Activated T-cell treated with anti-CD3 and anti-CD28 coated beads, Interleukin-2, amount 50 U/mL, for 48 hours (primary cell): ENCODE results near the gene ERH.
"Not testable (repeated sequence)": the region's sequence is repeated elsewhere in the genome, so short reads cannot be mapped to it uniquely, and the experiment has no call there.

Experiments used
- DNase-seq, 2 experiments: peaks; one replicate each; pipeline ENCODE4 v3.0.0-alpha.2; 2020

Gene ERH

DNA sequence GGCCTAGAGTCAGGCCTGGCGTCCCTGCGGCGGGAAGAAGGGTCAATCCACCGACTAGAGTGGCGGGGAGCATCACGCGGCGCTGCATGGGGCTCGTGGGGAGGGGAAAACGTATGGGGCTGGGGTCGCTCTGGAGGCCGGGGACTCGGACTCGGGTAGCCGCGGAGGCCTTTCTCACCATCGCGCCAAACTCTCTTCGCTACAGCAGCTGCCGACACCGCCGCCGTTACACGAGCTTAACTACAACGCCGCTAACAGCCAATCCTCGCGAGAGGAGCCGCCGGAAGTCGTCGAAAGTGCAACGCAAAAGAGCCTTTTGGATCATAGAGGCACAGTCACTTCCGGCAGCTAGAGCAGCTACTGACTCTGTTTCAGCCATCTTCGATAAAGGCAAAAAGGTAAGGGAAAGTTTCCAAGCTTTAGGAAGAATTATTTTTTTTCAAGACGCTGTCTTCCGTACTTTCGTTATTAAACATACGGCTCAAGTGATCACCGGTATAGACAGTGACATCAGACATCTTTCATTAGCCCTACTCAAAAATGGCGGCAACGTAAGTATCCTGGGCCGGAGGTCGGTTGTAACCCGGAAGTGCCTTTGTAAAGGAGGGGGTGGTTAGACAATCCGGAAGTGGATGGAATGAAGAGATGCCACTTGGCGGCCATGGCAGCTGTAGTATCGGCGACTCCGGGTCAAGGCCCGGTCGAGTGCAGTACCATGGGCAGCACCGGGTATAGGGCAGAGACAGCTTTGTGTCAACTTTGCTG is at the start of gene ERH, which contains the start of gene SLC39A9:
Gene ERH, minus strand, starts transcription at position 247 of the 765 bp plus-strand sequence. Its CDS starts 66 bp downstream, at position 181.
Gene SLC39A9, plus strand, starts transcription at position 640 of the 765 bp plus-strand sequence. CDS start 678 bp downstream, outside the sequence.
- DNase-seq = peak; percentile 92 to 93

DNA sequence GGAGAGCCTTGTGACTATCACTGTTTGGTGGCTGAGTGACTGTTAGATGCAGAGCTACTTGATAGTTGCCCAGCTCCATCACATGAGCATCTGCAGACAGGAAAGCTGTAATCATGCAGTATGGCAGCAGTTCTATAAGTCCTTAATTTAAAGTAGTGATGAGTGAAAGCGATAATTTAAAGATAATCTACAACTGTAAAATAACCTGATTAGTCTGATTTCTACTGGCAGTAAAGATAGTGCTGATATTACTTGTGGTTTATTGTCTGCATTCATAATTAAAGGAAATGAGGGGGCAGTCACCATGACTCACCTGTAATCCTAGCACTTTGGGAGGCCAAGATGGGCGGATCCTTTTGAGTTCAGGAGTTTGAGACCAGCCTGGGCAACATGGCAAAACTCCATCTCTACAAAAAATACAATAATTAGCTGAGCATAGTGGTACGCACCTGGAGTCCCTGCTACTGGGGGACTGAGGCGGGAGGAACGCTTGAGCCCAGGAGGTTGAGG is 45.3 kb upstream of the ERH start:
- no peak for DNase-seq

DNA sequence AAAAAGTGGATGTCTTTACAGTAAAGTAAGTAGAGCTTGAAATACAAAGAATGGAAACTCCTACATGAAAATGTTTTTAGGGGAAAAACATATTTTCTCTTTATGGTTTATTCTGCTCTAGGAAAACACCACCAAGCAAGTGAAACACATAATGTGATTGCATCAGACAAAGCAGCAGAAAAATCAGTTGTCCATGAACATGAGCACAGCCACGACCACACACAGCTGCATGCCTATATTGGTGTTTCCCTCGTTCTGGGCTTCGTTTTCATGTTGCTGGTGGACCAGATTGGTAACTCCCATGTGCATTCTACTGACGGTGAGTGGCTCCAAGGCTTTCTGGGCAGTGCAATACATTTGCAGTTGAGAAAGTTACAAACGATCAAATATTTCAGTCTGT is 43.8 kb upstream of the ERH start:
- DNase-seq = no peak

GRCh38 chr14:69439521-69440270 is 41.6 kb upstream of the ERH start:
- DNase-seq = no peak

DNA sequence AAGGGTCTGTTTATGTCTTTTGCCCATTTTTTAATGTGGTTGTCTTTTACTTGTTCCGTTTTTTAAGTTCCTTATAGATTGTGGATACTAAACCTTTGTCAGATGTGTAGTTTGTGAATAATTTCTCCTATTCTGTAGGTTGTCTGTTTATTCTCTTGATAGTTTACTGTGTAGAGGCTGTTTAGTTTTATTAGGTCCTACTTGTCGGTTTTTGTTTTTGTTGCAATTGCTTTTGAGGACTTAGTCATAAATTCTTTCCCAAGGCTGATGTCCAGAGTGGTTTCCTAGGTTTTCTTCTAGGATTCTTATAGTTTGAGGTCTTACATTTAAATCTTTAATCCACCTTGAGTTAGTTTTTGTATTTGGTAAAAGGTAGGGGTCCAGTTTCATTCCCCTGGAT is 34.3 kb upstream of the ERH start:
- DNase-seq = no peak

DNA sequence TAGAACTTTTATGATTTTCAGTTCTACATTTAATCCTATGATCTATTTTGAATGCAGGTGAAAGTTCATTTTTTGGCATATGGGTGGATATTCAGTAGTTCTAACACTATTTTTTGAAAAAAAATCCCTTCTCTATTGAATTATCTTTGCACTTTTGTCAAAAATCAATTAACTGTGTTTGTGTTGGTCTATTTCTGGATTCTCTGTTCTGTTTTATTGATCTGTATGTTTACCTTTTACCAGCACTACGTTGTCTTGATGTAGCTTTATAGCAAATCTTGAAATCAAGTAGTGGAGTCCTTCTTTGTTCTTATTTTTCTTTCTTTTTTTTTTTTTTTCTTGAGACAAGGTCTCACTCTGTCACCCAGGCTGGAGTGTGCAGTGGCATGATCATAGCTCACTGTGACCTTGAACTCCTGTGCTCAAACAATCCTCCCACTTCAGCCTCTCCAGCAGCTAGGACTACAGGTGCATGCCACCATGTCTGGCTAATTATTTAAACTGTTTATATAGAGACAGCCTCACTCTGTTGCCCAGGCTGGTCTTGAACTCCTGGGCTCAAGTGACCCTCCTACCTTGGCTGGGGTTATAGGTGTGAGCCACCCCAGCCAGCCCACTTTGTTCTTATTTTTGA is 32.3 kb upstream of the ERH start:
- no peak for DNase-seq

GRCh38 chr14:69429643-69430042 is 31.5 kb upstream of the ERH start:
- no peak for DNase-seq

DNA sequence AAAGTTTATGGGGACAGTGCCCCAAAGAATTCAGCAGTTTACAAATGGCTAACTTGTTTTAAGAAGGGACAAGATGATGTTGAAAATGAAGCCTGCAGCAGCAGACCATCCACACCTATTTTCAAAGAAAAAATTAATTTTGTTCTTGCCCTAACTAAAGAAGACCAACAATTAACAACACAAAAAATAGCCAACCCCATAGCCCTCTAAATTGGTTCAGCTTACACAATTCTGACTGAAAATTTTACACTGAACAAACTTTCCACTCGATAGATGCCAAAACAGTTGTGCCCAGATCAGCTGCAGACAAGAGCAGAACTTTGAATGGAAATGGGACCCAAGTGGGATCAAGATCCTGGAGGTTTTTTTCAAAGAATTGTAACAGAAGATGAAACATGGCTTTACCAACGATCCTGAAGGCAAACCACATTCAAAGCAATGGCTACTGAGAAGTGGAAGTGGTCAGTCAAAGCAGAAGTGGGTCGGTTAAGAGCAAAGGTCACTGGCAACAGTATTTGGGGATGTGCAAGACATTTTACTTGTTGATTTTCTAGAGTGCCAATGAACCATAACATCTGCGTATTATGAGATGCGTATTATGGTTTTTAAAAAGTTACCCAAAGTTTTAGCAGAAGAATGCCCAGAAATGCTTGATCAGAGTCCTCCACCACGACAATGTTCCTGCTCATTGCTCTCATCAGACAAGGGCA is 30.3 kb upstream of the ERH start:
- DNase-seq = no peak

DNA sequence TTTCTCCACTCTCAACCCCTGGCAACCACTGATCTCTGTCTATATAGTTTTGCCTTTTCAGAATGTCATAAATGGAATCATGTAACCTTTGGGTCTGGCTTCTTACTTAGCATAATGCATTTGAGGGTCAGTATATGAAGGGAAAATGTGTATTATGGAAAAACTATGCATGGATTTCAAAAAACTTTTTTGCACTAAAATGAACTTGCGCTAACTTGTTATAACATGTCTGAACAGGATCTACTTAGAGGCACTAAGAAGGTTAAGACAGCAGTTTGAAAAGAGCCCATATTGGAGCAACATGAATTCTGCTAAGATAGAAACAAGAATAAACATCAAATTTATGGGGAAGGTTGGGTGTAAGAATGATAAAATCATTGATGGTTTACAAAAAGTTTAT is 29.5 kb upstream of the ERH start:
- DNase-seq = no peak

GRCh38 chr14:69424149-69424923 is 26.2 kb upstream of the ERH start:
- no peak for DNase-seq

GRCh38 chr14:69423279-69423678 is 25.2 kb upstream of the ERH start:
- DNase-seq = no peak

- DNase-seq = not testable (repeated sequence)
Measured at GRCh38 chr14:69416087-69416486, 18.0 kb upstream of the ERH start.

- DNase-seq = no peak
Measured at GRCh38 chr14:69413483-69413882, 15.4 kb upstream of the ERH start.

GRCh38 chr14:69408331-69408960 is 10.3 kb upstream of the ERH start:
- DNase-seq = no peak

DNA sequence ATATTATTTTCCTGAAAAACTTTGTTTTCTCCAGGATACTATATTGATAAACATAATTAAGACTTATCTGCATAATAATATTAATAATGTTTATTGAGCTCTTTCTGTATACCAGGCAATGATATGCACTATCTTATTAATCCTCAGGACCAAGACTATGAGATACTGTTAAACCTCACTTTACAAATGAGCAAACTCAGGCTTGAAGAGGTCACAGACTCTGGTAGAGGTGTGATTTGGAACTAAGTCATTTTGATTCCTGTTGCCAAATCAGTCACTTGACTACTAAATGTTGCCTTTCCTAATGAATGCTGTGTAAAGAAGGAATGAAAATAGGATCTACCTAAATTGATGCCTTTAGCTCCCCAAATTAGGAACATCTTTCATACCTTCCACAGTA is 7.7 kb upstream of the ERH start:
- DNase-seq = no peak

DNA sequence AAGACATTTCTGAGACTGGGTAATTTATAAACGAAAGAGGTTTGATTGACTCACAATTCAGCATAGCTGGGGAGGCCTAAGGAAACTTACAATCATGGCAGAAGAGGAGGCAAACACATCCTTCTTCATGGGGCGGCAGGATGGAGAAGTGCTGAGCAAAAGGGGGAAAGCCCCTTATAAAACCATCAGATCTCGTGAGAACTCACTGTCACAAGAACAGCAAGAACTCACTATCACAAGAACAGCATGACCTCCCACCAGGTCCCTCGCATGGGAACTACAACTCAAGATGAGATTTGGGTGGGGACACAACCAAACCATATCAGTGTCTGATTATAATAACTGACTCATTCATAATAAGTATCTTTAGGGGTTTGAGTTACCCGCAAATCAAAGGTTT is 6.8 kb upstream of the ERH start:
- no peak for DNase-seq

- no peak for DNase-seq
Measured at GRCh38 chr14:69404478-69404877, 6.4 kb upstream of the ERH start.

DNA sequence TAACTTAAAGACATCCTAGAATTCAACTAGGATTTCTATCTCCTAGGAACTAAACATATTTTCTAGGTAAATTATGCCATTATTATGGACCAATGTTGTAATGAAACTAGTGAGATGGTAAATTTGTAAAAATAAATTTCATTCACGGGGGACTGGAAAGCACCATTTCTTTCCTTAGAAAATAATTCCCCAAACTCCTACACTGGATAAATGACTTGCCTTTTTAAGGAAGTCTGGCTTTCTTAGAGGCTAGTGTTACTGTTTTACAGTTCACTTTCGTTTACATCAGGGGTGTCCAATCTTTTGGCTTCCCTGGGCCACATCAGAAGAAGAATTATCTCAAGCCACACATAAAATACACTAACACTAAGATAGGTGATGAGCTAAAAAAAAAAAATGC is 3.7 kb upstream of the ERH start:
- no peak for DNase-seq

DNA sequence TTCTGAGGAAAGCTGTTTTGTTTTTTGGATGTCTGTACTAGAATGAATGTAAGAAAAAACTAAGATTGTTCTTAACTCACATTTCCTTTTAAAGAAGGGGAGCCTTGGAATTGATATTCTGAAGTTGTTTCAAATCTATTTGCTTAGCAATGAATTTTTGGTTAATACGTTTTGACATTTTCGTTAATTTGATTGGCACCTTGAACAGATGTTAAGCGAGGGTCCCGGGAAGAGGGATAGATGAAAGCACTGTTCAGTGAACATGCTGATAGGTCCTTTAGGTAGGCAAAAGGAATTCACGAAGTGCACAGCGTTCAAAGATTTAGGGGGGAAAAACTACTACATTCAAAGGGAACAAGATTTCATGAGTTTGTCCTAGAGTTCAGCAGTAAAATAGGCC is 2.1 kb upstream of the ERH start:
- DNase-seq = no peak

DNA sequence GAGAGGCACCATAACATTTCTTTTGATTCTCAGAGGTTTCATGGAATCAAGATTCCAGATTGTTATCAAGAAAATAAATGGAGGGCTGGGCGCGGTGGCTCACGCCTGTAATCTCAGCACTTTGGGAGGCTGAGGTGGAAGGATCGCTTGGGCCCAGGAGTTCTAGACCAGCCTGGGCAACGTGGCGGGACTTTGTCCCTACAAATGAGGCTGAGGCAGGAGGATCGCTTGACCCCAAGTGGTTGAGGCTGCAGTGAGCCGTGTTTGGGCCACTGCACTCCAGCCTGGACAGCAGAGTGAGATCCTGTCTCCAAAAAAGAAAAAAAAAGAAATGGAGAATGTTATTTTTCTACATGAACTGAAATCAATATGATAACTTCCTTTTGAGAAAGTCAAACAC is 1.7 kb upstream of the ERH start:
- no peak for DNase-seq

DNA sequence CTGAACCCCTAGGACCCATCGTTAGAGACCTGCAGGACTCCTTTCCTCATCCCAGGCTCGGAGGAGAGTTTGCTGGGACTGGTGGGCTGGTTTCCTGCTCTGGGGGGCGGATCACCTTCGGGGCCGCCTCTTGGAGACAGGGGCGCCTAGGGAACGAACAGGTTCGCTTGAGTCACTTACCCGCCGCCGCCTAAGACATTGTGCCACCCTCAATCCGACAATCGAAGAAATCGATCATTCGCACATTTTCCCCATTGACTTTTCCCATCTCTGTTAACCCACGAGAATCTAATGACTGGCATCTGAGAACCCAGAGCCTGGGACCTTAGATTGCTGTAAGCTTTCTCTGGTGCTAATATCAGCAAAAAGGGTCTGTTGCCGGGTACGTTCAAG is 715 bp upstream of the ERH start:
- no peak for DNase-seq

GRCh38 chr14:69395929-69396328 is 2.2 kb downstream of the ERH start:
- DNase-seq = no peak
